ENCODE results near the gene SMTNL2. TPM values are rescaled to one million over a fixed set of nuclear protein-coding genes. Genes with fewer than 3 reads are reported as not detected.

Gene SMTNL2
- total RNA-seq, 5 donors from 2014 or later (not counting 1 experiment from before 2014, with no cell fraction given) = not detected

DNA sequence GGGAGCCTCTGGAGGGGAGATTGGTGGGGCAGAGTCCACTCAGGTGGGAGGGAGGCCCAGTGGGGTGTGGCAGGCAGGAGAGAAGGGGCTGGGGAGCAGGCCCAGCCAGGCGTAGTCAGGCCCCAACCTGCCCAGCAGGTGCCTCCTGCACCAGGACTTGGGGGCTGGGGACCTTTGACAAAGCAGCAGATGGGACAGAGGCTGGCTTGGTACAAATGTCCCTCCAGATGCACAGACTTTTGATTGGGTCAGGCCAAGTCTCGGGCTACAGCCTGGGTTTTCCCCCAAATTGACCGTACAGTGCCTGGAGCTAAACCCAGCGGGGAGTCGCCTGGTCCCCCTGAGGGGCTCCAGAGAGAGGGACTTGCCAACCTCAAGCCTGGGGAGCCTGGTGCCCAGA is 24.4 kb upstream of the SMTNL2 start:
- Histone ChIP-seq H3K27ac (ENCODE audit: low read length) (no peak overlapping the region), H3K36me3 (ENCODE audit: control insufficient read depth in 2 of 2, extremely low read depth in 1 of 2, insufficient read depth in 1 of 2, low read length in 1 of 2) (no peaks in the 10 kb centered on the region), H3K9me3 (no peaks in the 10 kb centered on the region), H3K27me3 (replicated peaks in 1 of 2; ENCODE audit: control insufficient read depth in 2 of 2, extremely low read depth in 1 of 2, insufficient read depth in 2 of 2, low read length in 1 of 2) (no peaks in the 10 kb centered on the region), H3K4me1 (ENCODE audit: control insufficient read depth in 1 of 2, extremely low read depth in 1 of 2, insufficient read depth in 2 of 2, low read length in 2 of 2) (peaks cover 3 to 16% of the 10 kb centered on the region in 2 experiments), H3K4me3 (ENCODE audit: control insufficient read depth in 1 of 2, extremely low read depth in 1 of 2, low read length in 1 of 2) (no peak overlapping the region)
- Mint-ChIP-seq H3K4me1 (peaks cover 28 to 38% (median 36%) of the 10 kb centered on the region in 3 donors), H3K36me3 (no peaks in the 10 kb centered on the region), H3K9me3 (no peaks in the 10 kb centered on the region), H3K4me3 (no peak overlapping the region), H3K27ac (no peak overlapping the region), H3K27me3 (no peaks in the 10 kb centered on the region)
- DNase-seq (no peak), ATAC-seq (replicated peaks in 1 of 4) (no peak)
- ChIA-PET POLR2A (no interaction called here), CTCF (no interaction called here)
- WGBS (ENCODE audit: insufficient coverage) = 94% methylated on average over 5 of the region's 5 CpGs

- Mint-ChIP-seq H3K27me3 (no peaks in the 10 kb centered on the region), H3K4me1 (peaks cover 29 to 35% (median 34%) of the 10 kb centered on the region in 3 donors), H3K36me3 (no peaks in the 10 kb centered on the region), H3K27ac (peak within 1 kb of the TSS in 1 of 2 donors; percentile 13), H3K4me3 (no peak within 1 kb of the TSS), H3K9me3 (no peaks in the 10 kb centered on the region)
- Histone ChIP-seq H3K27ac (ENCODE audit: low read length) (no peak within 1 kb of the TSS), H3K9me3 (no peaks in the 10 kb centered on the region), H3K27me3 (replicated peaks in 1 of 2; ENCODE audit: control insufficient read depth in 2 of 2, extremely low read depth in 1 of 2, insufficient read depth in 2 of 2, low read length in 1 of 2) (no peaks in the 10 kb centered on the region), H3K4me3 (ENCODE audit: control insufficient read depth in 1 of 2, extremely low read depth in 1 of 2, low read length in 1 of 2) (no peak within 1 kb of the TSS), H3K36me3 (ENCODE audit: control insufficient read depth in 2 of 2, extremely low read depth in 1 of 2, insufficient read depth in 1 of 2, low read length in 1 of 2) (no peaks in the 10 kb centered on the region), H3K4me1 (ENCODE audit: control insufficient read depth in 1 of 2, extremely low read depth in 1 of 2, insufficient read depth in 2 of 2, low read length in 2 of 2) (peaks cover 3 to 16% of the 10 kb centered on the region in 2 experiments)
- ATAC-seq (replicated peaks in 1 of 4) (no peak), DNase-seq (no peak)
- ChIA-PET CTCF (no interaction called here), POLR2A (no interaction called here)
- 95% methylated on average over 10 of the region's 12 CpGs for WGBS (ENCODE audit: insufficient coverage)
Measured at GRCh38 chr17:4560421-4560820, 23.9 kb upstream of the SMTNL2 start, which contains the start of gene GGT6. Gene GGT6 (minus strand): TSS chr17:4560577. CDS start chr17:4560521, 56 bp downstream.

GRCh38 chr17:4560837-4561256 is 23.5 kb upstream of the SMTNL2 start:
- WGBS (ENCODE audit: insufficient coverage) = 95% methylated on average over 10 of the region's 11 CpGs
- Mint-ChIP-seq H3K4me1 (peaks cover 29 to 35% (median 34%) of the 10 kb centered on the region in 3 donors), H3K27me3 (no peaks in the 10 kb centered on the region), H3K36me3 (no peaks in the 10 kb centered on the region), H3K4me3 (no peak overlapping the region), H3K9me3 (no peaks in the 10 kb centered on the region), H3K27ac (peak overlapping the region in 1 of 2 donors; percentile 13)
- no peak for DNase-seq
- Histone ChIP-seq H3K36me3 (ENCODE audit: control insufficient read depth in 2 of 2, extremely low read depth in 1 of 2, insufficient read depth in 1 of 2, low read length in 1 of 2) (no peaks in the 10 kb centered on the region), H3K9me3 (no peaks in the 10 kb centered on the region), H3K27me3 (replicated peaks in 1 of 2; ENCODE audit: control insufficient read depth in 2 of 2, extremely low read depth in 1 of 2, insufficient read depth in 2 of 2, low read length in 1 of 2) (no peaks in the 10 kb centered on the region), H3K4me3 (ENCODE audit: control insufficient read depth in 1 of 2, extremely low read depth in 1 of 2, low read length in 1 of 2) (no peak overlapping the region), H3K4me1 (ENCODE audit: control insufficient read depth in 1 of 2, extremely low read depth in 1 of 2, insufficient read depth in 2 of 2, low read length in 2 of 2) (peaks cover under 1 to 16% of the 10 kb centered on the region in 2 experiments), H3K27ac (ENCODE audit: low read length) (no peak overlapping the region)
- CTCF ChIA-PET = interaction anchor here in 1 of 2 donors (0.6 kb wide), 1 partner anchor 62 kb away, joined by 4 read pairs; no protein-coding TSS in a partner anchor
- POLR2A ChIA-PET = no interaction called here
- no peak for ATAC-seq (replicated peaks in 1 of 4)

GRCh38 chr17:4562015-4562969 is 22.0 kb upstream of the SMTNL2 start:
- Mint-ChIP-seq H3K36me3 (no peaks in the 10 kb centered on the region), H3K4me3 (peak overlapping the region in 2 of 3 donors; percentile 32 to 36), H3K27ac (peak overlapping the region; percentile 80 to 87), H3K27me3 (no peaks in the 10 kb centered on the region), H3K4me1 (peaks cover 25 to 30% (median 28%) of the 10 kb centered on the region in 3 donors), H3K9me3 (no peaks in the 10 kb centered on the region)
- ChIA-PET CTCF (interaction anchor here in 1 of 2 donors (1.0 to 1.1 kb wide), 2 partner anchors 60 to 72 kb away, joined by 3 read pairs; no protein-coding TSS in a partner anchor), POLR2A (no interaction called here)
- H3K27ac ChIP-seq (ENCODE audit: low read length) = peak overlapping the region; percentile 42
- 83% methylated on average over 3 of the region's 8 CpGs for WGBS (ENCODE audit: insufficient coverage)
- DNase-seq (no peak), ATAC-seq (replicated peaks in 1 of 4) (no peak)
- no peaks in the 10 kb centered on the region for H3K27me3 ChIP-seq (replicated peaks in 1 of 2; ENCODE audit: control insufficient read depth in 2 of 2, extremely low read depth in 1 of 2, insufficient read depth in 2 of 2, low read length in 1 of 2)
- H3K4me3 ChIP-seq (ENCODE audit: control insufficient read depth in 1 of 2, extremely low read depth in 1 of 2, low read length in 1 of 2) = no peak overlapping the region
- H3K36me3 ChIP-seq (ENCODE audit: control insufficient read depth in 2 of 2, extremely low read depth in 1 of 2, insufficient read depth in 1 of 2, low read length in 1 of 2) = no peaks in the 10 kb centered on the region
- H3K9me3 ChIP-seq = no peaks in the 10 kb centered on the region
- peaks cover 0 to 12% of the 10 kb centered on the region in 2 experiments for H3K4me1 ChIP-seq (ENCODE audit: control insufficient read depth in 1 of 2, extremely low read depth in 1 of 2, insufficient read depth in 2 of 2, low read length in 2 of 2)

DNA sequence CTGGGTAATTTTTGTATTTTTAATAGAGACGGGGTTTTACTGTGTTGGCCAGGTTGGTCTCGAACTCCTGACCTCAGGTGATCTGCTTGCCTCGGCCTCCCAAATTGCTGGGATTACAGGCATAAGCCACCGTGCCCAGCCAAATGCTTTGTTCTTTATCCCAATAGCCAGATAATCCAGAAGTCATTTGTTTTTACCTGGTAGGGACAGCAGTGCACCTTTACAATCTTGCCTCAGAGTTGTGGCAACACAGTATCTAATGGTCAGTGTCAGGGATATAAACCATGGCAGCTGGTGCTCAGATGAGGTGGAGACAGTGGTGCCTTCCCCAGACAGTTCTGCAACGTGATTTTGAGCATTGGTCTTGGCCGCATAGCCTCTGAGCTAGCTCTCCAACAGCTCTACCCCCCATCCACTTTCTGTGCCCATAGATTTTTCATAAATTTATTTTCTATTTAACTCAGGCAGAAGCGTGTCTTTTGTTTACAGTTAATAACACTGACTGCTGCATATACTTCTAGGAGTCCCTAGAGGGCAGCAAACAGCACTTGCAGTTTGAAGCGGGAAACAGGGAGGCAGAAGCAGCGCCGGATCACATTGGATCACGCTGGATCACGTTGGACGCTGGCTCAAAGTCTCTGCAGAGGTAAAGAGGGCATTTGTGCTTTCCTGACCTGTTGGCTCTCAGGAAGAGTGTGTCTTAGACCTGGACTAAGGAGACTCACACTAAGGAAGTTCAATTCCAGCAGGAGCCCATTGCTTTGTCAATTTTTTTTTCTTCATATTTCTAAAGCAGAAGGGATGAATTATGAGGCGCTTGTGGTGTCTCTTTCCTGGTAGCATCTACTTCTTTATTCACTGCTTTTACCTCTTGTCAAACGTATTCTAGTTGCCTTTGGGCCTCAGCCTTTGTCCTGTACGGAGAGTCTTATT is 18.9 kb upstream of the SMTNL2 start:
- Mint-ChIP-seq H3K27ac (peak overlapping the region; percentile 11 to 66), H3K9me3 (no peaks in the 10 kb centered on the region), H3K36me3 (no peaks in the 10 kb centered on the region), H3K4me3 (peak overlapping the region; percentile 13 to 53 (median 43)), H3K27me3 (no peaks in the 10 kb centered on the region), H3K4me1 (peaks cover 25 to 39% (median 31%) of the 10 kb centered on the region in 3 donors)
- Histone ChIP-seq H3K36me3 (ENCODE audit: control insufficient read depth in 2 of 2, extremely low read depth in 1 of 2, insufficient read depth in 1 of 2, low read length in 1 of 2) (no peaks in the 10 kb centered on the region), H3K9me3 (no peaks in the 10 kb centered on the region), H3K4me3 (ENCODE audit: control insufficient read depth in 1 of 2, extremely low read depth in 1 of 2, low read length in 1 of 2) (no peak overlapping the region), H3K27me3 (replicated peaks in 1 of 2; ENCODE audit: control insufficient read depth in 2 of 2, extremely low read depth in 1 of 2, insufficient read depth in 2 of 2, low read length in 1 of 2) (no peaks in the 10 kb centered on the region), H3K4me1 (ENCODE audit: control insufficient read depth in 1 of 2, extremely low read depth in 1 of 2, insufficient read depth in 2 of 2, low read length in 2 of 2) (peaks cover 0 to 12% of the 10 kb centered on the region in 2 experiments), H3K27ac (ENCODE audit: low read length) (no peak overlapping the region)
- ChIA-PET POLR2A (no interaction called here), CTCF (interaction anchor here in 1 of 2 donors (0.5 to 1.4 kb wide), 3 partner anchors 8 to 424 kb away, joined by 3 to 5 read pairs (median 4); no protein-coding TSS in a partner anchor)
- peak; percentile 78 to 84 (median 82) for ATAC-seq (replicated peaks in 1 of 4)
- WGBS (ENCODE audit: insufficient coverage) = 29% methylated on average over 12 of the region's 16 CpGs
- DNase-seq = peak in 25 of 35 experiments; percentile 13 to 78 (median 32)
